Measurements from ENCODE around the gene ACTRT2. TPM values are rescaled to one million over a fixed set of nuclear protein-coding genes. Genes with fewer than 3 reads are reported as not detected.

The ACTRT2 gene
- total RNA-seq, 1 donor from 2014 or later, result not detected

DNA sequence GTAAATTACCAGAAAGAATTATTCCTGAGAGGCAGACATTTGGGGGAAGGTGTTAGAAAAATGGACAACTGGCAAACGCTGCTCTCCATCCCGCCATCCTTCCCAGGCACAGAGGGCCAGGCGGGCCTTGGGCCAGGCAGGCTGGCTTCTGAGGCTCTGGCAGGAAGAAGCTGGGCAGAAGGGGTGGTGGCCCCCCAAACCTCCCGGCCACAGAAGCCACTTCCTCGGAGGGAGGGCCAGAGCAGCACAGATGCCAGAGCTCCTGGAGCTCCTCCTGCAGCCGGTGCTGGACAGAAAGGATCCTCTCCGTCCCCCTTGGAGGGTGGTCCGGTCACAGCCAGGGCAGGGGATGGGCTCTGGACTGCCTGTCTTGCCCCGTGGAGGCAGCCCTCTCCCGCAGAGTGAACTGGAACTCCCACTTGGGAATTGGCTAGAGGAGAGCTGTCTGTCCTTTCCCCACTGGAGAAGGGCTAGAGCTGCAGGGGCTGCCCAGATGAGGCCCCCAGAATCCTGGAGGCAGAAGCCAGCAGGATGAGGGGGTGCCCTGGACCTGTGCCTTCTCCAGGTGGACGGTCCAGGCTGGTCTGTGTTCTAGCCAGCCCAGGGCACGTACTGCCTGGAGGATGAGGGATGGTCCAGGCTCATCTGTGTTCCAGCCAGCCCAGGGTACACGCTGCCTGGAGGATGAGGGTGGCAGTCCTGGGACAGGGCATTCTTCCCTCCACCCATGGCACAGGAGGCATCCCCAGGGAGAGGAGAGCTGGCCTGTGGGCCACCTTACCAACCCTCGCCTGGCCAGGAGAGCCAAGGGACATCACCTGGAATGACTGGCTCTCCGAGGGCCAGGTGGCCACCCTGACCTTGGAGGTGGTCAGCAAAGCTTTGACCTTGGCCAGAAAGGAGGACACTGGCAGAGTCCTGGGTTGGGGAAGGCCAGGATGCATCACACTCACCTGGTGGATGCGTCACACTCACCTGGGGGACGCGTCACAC lies 47.4 kb upstream of the ACTRT2 start:
- Mint-ChIP-seq H3K9me3 (ENCODE audit: unreplicated experiment) (no peaks in the 10 kb centered on the region), H3K27me3 (ENCODE audit: unreplicated experiment) (peaks cover 10% of the 10 kb centered on the region), H3K36me3 (ENCODE audit: low read depth, unreplicated experiment) (no peaks in the 10 kb centered on the region), H3K4me3 (ENCODE audit: unreplicated experiment) (no peak overlapping the region), H3K27ac (ENCODE audit: unreplicated experiment) (no peak overlapping the region), H3K4me1 (ENCODE audit: unreplicated experiment) (no peaks in the 10 kb centered on the region)
- DNase-seq (ENCODE audit: low spot score), result no peak
- TF ChIP-seq, protein P1, sequence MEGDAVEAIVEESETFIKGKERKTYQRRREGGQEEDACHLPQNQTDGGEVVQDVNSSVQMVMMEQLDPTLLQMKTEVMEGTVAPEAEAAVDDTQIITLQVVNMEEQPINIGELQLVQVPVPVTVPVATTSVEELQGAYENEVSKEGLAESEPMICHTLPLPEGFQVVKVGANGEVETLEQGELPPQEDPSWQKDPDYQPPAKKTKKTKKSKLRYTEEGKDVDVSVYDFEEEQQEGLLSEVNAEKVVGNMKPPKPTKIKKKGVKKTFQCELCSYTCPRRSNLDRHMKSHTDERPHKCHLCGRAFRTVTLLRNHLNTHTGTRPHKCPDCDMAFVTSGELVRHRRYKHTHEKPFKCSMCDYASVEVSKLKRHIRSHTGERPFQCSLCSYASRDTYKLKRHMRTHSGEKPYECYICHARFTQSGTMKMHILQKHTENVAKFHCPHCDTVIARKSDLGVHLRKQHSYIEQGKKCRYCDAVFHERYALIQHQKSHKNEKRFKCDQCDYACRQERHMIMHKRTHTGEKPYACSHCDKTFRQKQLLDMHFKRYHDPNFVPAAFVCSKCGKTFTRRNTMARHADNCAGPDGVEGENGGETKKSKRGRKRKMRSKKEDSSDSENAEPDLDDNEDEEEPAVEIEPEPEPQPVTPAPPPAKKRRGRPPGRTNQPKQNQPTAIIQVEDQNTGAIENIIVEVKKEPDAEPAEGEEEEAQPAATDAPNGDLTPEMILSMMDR (IDR thresholded peaks at IDR 0.05; ENCODE audit: unreplicated experiment), result no peak

DNA sequence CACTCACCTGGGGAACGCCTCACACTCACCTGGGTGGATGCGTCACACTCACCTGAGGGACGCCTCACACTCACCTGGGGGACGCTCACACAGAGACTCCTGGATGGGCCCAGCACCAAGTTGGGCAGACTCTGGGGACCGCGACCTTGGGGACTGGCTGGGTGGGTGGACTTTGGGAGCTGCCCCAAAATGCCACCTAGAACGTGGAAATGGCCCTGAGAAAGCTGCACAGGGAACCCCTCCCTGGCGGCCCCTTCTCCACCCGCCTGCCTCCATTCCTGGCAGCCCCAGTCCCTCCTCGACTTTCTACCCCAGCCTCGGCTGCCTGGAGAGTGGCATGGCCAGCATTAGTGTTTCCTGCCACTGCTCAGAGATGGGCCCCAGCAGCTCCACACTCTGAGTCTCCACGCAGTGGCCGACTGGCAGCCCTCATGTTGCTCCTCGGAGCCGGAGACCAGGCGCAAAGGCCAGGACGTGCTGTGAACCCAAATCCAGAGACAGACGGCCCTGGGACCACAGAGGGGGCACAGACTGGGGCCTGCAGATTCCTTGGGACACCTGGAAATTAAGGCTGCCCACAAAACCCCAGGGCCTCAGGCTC lies 46.5 kb upstream of the ACTRT2 start:
- DNase-seq (ENCODE audit: low spot score), result no peak
- Mint-ChIP-seq H3K36me3 (ENCODE audit: low read depth, unreplicated experiment) (no peaks in the 10 kb centered on the region), H3K4me3 (ENCODE audit: unreplicated experiment) (no peak overlapping the region), H3K27ac (ENCODE audit: unreplicated experiment) (no peak overlapping the region), H3K4me1 (ENCODE audit: unreplicated experiment) (no peaks in the 10 kb centered on the region), H3K27me3 (ENCODE audit: unreplicated experiment) (peaks cover 10% of the 10 kb centered on the region), H3K9me3 (ENCODE audit: unreplicated experiment) (no peaks in the 10 kb centered on the region)
- TF ChIP-seq, protein P1 (IDR thresholded peaks at IDR 0.05; ENCODE audit: unreplicated experiment), result no peak

DNA sequence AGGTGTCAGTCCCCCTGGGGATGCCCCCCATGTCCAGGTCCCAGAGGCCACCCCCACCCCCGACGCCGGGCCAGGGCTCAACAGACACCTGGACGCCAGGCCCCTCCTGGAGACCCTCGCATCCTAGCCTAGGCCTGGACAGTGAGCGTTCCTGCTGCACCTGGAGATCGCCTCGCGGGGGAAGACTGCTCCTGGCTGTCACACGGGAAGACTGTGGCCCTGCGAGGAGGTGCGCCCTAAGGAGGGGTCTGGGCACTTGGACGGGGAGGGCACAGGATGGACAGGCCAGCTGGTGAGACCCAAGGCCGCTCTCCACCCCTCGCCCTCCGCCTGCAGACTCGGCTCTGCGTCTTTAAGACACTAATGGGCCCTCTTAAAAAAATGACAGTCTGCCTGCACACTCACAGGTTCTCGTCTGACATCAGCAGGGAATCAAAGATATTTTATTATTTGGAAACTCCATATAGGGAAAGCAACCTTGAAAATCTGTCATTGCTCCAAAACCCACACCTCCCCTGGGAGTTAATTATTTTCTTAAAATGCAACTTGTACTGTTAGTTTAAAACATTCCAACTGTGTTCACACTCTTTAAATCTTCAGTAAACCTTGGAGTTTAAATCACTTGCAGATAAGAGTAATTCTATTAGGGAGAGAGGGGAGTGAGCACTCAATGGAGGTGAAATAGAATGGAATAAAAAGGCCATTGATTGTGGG lies 45.6 kb upstream of the ACTRT2 start:
- no peaks in the 10 kb centered on the region for H3K9me3 Mint-ChIP-seq (ENCODE audit: unreplicated experiment)
- no peaks in the 10 kb centered on the region for H3K4me1 Mint-ChIP-seq (ENCODE audit: unreplicated experiment)
- no peak overlapping the region for H3K4me3 Mint-ChIP-seq (ENCODE audit: unreplicated experiment)
- DNase-seq (ENCODE audit: low spot score), result no peak
- TF ChIP-seq, protein P1 (IDR thresholded peaks at IDR 0.05; ENCODE audit: unreplicated experiment), result no peak
- H3K27ac Mint-ChIP-seq (ENCODE audit: unreplicated experiment), result no peak overlapping the region
- H3K27me3 Mint-ChIP-seq (ENCODE audit: unreplicated experiment), result peaks cover 10% of the 10 kb centered on the region
- H3K36me3 Mint-ChIP-seq (ENCODE audit: low read depth, unreplicated experiment), result no peaks in the 10 kb centered on the region

DNA sequence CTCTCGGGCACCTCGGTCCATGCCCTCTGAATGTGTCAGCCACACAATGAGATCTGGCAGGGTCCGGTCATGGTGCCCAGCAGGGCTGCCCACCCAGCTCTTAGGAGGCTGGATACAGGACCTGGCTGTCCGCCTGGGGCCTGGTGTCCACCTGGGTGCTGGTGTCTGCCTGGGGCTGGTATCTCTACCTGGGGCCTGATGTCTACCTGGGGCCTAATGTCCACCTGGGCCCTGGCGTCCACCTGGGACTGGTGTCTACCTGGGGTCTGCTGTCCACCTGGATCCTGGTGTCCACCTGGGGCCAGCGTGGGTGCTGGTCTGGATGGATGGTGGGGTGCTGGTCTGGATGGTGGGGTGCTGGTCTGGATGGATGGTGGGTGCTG lies 45.1 kb upstream of the ACTRT2 start:
- no peaks in the 10 kb centered on the region for H3K9me3 Mint-ChIP-seq (ENCODE audit: unreplicated experiment)
- DNase-seq (ENCODE audit: low spot score), result no peak
- no peaks in the 10 kb centered on the region for H3K36me3 Mint-ChIP-seq (ENCODE audit: low read depth, unreplicated experiment)
- no peaks in the 10 kb centered on the region for H3K4me1 Mint-ChIP-seq (ENCODE audit: unreplicated experiment)
- TF ChIP-seq, protein P1 (IDR thresholded peaks at IDR 0.05; ENCODE audit: unreplicated experiment), result no peak
- H3K4me3 Mint-ChIP-seq (ENCODE audit: unreplicated experiment), result no peak overlapping the region
- H3K27me3 Mint-ChIP-seq (ENCODE audit: unreplicated experiment), result peaks cover 10% of the 10 kb centered on the region
- no peak overlapping the region for H3K27ac Mint-ChIP-seq (ENCODE audit: unreplicated experiment)

All from endothelial cell (in vitro differentiated cells).